Cerebellar cortex (tissue), 1 donor: ENCODE measurements around the gene PTPA.
A peak's percentile ranks its signal among the peaks of the same experiment; 100 is the strongest.

Source experiments
- DNase-seq: peaks from one replicate; pipeline ENCODE4 v3.0.0-alpha.2; 2015; ENCODE audit warnings: low spot score

Gene PTPA

GRCh38 chr9:129138476-129139232 is 27.4 kb downstream of the PTPA start:
- no peak for DNase-seq

- peak; percentile 95 for DNase-seq
Measured at GRCh38 chr9:129139233-129139992, 28.2 kb downstream of the PTPA start.

- DNase-seq, result peak; percentile 96
Measured at GRCh38 chr9:129139993-129140396, 28.8 kb downstream of the PTPA start.

DNA sequence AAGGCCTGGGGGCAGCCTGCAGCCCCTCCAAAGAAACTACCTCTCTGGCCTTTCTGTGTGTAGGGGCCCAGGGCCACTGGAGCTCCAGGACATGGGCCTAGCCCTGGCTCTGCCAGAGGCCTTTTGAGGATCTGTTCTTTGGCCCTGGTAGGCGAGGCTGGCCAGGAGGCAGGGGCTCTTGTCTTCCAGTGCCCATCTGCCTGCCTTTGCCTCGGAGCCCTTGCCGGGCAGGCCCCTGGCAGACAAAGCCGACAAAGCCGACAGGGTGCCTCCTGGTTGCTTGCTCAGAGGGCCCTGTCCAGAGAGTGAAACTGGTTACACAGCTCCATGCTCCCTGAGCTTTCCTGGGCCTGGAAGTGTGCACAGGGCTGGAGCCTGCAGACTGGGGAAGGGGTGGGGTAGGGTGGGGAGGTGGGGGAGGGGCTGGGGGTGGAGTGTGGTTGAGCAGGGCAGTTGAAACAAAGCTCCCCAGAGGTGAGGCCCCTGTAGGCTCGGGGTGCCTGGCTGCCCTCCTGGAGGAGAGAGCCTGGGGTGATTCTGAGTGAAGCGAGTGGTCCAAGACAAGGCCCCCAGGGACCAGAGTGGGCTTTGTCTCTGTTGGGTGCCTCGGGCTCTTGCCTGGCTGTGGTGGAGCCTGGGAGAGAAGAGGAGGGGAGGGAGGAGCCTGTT is 29.3 kb downstream of the PTPA start:
- peak; percentile 61 for DNase-seq

DNA sequence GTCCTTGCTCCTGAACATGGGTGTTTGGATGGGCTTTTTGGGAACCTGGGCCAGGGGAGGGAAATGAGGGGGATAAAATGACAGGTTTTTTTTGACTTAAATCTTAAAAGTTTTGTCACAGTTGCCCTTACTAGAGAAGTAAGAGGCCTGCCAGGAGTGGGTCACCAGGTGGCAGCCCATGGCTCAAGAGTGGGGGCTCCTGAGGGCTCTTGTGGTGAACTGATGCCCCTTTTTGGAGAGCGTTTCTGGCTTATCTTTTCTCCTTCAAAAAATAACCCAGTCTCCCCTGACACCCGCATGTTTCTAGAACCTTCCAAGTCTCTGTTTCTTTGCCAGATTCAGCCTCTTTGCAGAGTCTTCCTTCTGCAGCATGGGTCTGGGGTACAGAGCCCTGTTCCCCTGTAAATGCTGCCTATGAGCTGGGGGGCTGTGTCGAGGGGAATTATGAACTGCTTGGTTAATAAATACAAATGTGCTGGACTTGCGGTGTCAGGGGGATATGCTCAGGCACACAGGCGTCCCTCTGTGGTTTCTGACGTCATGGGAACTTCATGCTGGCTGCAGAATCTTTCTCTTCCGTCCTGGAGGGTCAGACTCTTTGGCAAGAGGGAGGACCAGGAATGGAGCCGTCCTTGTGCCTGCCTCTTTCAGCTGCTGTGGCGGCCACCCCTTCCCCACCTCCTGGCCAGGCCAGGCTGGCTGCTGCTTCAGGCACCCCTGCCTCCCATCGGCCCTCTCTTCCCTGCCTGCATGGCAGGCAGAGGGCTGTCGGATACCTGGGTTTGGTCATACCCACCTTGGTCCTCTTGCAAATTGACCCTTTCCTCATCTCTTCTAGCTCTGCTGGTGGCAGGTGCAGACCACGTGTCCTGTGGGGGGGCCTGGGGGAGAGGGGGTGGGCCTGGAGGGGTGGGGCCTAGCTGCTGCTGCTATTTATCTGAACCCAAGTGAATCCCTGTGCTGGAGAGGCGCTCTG is 30.1 kb downstream of the PTPA start:
- peak; percentile 54 for DNase-seq

GRCh38 chr9:129142138-129142935 is 31.1 kb downstream of the PTPA start:
- no peak for DNase-seq

DNA sequence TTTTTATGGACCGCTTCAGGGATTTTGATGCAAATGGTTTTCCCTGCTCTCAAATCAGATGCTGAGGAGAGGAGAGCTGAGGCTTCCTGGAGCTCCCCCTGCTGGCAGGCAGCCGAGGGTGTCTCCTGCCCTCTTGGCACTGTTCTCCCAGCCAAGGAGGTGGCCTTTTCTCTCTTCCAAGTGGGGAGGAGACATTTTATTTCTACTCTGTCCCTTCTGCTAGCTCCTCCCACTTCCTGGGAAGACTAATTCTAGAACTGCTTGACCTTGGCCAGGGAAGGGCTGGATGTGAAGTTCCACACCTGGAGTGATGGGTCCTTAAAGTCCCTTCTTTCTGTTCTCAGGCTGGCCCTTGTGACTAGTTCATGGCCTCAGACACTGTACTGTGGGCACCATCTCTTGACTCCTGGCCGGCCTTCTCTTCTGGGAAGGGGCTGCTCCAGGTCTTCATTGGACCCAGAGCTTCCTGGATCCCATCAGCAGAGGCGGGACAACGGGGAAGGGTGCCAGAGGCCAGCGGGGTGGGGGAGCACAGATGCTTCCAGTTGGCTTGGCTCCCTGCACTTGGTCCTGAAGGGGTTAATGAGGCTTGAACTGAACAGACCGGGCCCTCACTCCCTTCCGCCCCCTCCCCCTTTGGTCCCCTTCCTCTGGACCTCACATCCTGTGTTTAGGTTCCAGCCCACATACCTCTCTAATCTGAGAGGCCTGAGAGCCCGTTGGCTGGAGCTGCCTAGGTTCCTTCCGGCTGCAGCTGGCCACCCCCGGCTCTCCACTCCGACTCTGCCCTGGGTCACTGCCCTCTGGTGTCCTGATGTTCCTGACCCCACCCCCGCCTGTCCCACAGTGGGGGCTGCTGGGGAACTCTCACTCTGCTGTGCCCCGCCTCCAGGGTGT is 32.1 kb downstream of the PTPA start:
- peak; percentile 88 for DNase-seq

DNA sequence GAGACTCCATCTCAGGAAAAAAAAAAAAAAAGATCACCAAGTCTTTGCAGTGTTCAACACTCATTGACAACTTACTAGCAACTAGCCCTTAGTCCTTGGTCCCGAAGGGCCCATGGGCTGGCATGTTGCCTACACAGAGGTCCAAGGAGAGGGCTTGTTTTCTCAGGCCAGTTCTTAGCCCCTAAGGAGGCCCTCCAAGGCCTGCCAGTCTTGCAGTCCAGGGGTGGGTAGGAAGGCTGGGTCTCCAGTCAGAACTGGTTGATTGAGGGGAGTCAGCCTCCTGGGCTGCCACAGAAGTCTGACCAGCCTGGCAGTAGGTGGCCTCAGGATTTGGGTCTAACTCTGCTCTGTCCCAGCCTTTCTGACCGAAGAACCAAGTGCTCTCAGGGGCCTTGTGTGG is 34.1 kb downstream of the PTPA start:
- no peak for DNase-seq

- peak; percentile 38 for DNase-seq
Measured at GRCh38 chr9:129145841-129146292, 34.7 kb downstream of the PTPA start.

GRCh38 chr9:129146441-129146941 is 35.3 kb downstream of the PTPA start:
- no peak for DNase-seq

DNA sequence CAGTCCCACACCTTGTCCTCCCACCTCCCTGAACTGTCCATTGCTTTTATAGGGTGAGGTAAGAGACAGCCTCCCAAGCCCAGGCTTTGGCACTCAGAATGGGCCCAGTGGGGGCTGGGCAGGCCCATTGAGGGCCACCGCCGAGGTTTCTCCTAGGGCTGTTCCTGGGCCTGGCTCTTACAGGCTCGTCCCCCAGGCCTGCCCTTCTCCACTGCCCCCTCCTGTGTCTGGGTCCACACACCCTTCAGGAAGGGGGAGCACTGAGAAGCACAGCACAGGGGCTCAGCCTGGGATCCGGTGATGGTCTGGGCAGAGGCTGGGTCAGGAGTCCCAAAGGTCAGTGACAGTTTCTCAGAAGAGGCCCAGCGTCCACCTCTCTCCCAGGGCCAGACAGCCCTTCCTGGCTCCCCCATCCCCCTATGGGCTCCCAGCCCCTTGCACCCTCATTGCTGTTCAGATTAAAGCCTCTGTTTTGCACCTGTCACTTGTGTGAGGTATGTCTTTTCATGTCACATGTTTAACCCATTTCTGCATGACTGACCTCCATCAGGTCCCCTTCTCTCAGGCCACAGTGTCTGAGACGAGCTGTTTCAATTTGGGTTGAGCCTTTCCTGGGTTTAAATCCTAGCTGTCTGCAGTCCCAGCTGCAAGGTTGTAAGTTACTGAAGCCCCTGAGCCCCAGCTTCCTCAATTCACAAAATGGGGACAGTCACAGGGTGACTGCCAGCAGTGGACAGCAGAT is 37.4 kb downstream of the PTPA start:
- no peak for DNase-seq

GRCh38 chr9:129149442-129149841 is 38.2 kb downstream of the PTPA start:
- no peak for DNase-seq

DNA sequence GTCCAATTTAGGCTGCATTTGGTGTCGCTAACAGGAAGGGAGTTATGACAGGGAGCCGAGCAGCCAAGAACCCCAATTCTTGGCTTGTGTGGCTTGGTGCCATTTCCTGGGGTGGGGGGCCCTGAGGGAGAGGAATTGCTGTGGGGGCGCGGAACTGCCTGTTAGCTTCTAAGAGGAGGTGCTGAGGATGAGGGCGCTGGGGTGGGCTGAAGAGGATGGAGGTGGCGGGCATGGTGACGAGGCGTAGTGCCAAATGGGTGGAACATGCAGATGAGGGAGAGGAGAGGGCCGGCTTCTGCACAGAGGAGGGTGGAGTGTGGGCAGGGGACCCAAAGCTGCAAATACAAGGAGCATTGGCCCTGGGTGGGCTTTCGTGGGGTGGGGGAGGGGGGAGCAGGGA is 38.9 kb downstream of the PTPA start:
- DNase-seq, result no peak

GRCh38 chr9:129150672-129151211 is 39.5 kb downstream of the PTPA start:
- DNase-seq, result no peak

DNA sequence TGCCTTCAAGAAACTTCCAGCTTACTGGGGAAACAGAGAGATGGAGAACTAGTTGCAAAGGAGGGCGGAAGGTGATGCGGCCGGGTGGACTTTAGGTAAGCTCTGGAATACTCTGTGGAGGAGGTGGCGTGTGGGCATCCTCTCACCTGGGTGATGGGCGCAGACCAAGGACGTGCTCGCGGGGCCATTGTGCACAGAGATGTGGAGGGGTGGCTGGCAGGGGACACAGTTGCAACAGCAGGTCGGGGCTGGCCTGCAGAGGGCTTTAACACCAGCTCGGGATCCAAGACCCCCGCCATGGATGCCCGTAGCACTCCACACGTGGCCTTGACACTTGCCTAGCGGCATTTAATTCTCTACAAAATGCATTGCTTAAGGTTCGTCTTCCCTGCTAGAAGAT is 40.3 kb downstream of the PTPA start:
- DNase-seq, result no peak

GRCh38 chr9:129154866-129155477 is 43.8 kb downstream of the PTPA start:
- no peak for DNase-seq

GRCh38 chr9:129156163-129156562 is 44.9 kb downstream of the PTPA start:
- DNase-seq, result no peak
